SK-N-SH treated with all-trans-retinoic acid at 6 μM for 48 hours (cell line): ENCODE data around the gene NEK10.

Experiments
- ATAC-seq: fragments of 200-7000 bp; cut with Tn5 transposase; 3 replicates; pipeline ENCODE4 v1.9.1; 2020; ENCODE audit warnings: mild to moderate bottlenecking, moderate library complexity
- ARNTL ChIP-seq: fragments of 450-650 bp; formaldehyde crosslinking; IDR thresholded peaks from 2 replicates; pipeline ENCODE4 v1.5.0; 2020; ENCODE audit warnings: low read depth, mild to moderate bottlenecking, moderate library complexity, borderline replicate concordance
- BACH2 ChIP-seq: fragments of 250-450 bp; sonication (Bioruptor Pico); IDR thresholded peaks from 2 replicates; pipeline ENCODE4 v1.9.0; 2021; ENCODE audit warnings: mild to moderate bottlenecking, borderline replicate concordance
- CREB5 ChIP-seq: fragments of 250-450 bp; sonication (Bioruptor Pico); IDR thresholded peaks from 2 replicates; pipeline ENCODE4 v1.5.1; 2020; ENCODE audit warnings: low read depth, mild to moderate bottlenecking, moderate library complexity
- CSDC2 ChIP-seq: fragments of 250-450 bp; sonication (Bioruptor Pico); IDR thresholded peaks from 2 replicates; pipeline ENCODE4 v1.5.0; 2020; ENCODE audit warnings: mild to moderate bottlenecking, moderate library complexity
- CSRNP3 ChIP-seq: fragments of 250-450 bp; sonication (Bioruptor Pico); IDR thresholded peaks from 2 replicates; pipeline ENCODE4 v1.5.1; 2021; ENCODE audit warnings: mild to moderate bottlenecking, moderate library complexity
- ESRRG ChIP-seq: fragments of 250-450 bp; sonication (Bioruptor Pico); IDR thresholded peaks from 2 replicates; pipeline ENCODE4 v1.6.1; 2021; ENCODE audit warnings: mild to moderate bottlenecking
- GLIS3 ChIP-seq: fragments of 250-450 bp; sonication (Bioruptor Pico); IDR thresholded peaks from 2 replicates; pipeline ENCODE4 v1.5.0; 2020; ENCODE audit warnings: mild to moderate bottlenecking, moderate library complexity
- ISL1 ChIP-seq: fragments of 250-450 bp; sonication (Bioruptor Pico); IDR thresholded peaks from 2 replicates; pipeline ENCODE4 v2.1.2; 2022; ENCODE audit warnings: mild to moderate bottlenecking, moderate library complexity
- OSR1 ChIP-seq: fragments of 250-450 bp; sonication (Bioruptor Pico); IDR thresholded peaks from 2 replicates; pipeline ENCODE4 v1.8.0; 2022; ENCODE audit warnings: moderate library complexity, mild to moderate bottlenecking, inconsistent platforms
- POU6F1 ChIP-seq: fragments of 250-450 bp; sonication (Bioruptor Pico); IDR thresholded peaks from 2 replicates; pipeline ENCODE4 v1.8.0; 2021; ENCODE audit warnings: low read depth, mild to moderate bottlenecking, moderate library complexity, borderline replicate concordance
- PPARA ChIP-seq: fragments of 250-450 bp; sonication (Bioruptor Pico); IDR thresholded peaks from 2 replicates; pipeline ENCODE4 v1.5.0; 2020; ENCODE audit warnings: mild to moderate bottlenecking, borderline replicate concordance
- RARB ChIP-seq: fragments of 250-450 bp; sonication (Bioruptor Pico); IDR thresholded peaks from 2 replicates; pipeline ENCODE4 v1.8.0; 2021; ENCODE audit warnings: mild to moderate bottlenecking, moderate library complexity
- SNAI2 ChIP-seq: fragments of 250-450 bp; sonication (Bioruptor Pico); IDR thresholded peaks from 2 replicates; pipeline ENCODE4 v1.5.0; 2020; ENCODE audit warnings: mild to moderate bottlenecking, moderate library complexity
- TCF4 ChIP-seq: fragments of 250-450 bp; sonication (Bioruptor Pico); IDR thresholded peaks from 2 replicates; pipeline ENCODE4 v1.8.0; 2021; ENCODE audit warnings: mild to moderate bottlenecking, moderate library complexity, borderline replicate concordance
- TOX ChIP-seq: fragments of 250-450 bp; sonication (Bioruptor Pico); IDR thresholded peaks from 2 replicates; pipeline ENCODE4 v1.8.0; 2021; ENCODE audit warnings: mild to moderate bottlenecking, moderate library complexity, borderline replicate concordance
- ZC3H10 ChIP-seq: fragments of 250-450 bp; sonication (Bioruptor Pico); IDR thresholded peaks from 2 replicates; pipeline ENCODE4 v1.5.1; 2021; ENCODE audit warnings: mild to moderate bottlenecking, moderate library complexity
- ZFP3 ChIP-seq: fragments of 250-450 bp; sonication (Bioruptor Pico); IDR thresholded peaks from 2 replicates; pipeline ENCODE4 v1.5.0; 2020; ENCODE audit warnings: mild to moderate bottlenecking, moderate library complexity
- ZFP30 ChIP-seq: fragments of 450-650 bp; formaldehyde crosslinking; IDR thresholded peaks from 2 replicates; pipeline ENCODE4 v1.5.0; 2022; ENCODE audit warnings: mild to moderate bottlenecking, moderate library complexity
- ZNF565 ChIP-seq: fragments of 450-650 bp; formaldehyde crosslinking; conservative IDR thresholded peaks from 2 replicates; pipeline ENCODE4 v1.5.0; 2020; ENCODE audit warnings: low read depth, mild to moderate bottlenecking, moderate library complexity
- ZNF70 ChIP-seq: fragments of 450-650 bp; formaldehyde crosslinking; IDR thresholded peaks from 2 replicates; pipeline ENCODE4 v1.5.0; 2020; ENCODE audit warnings: mild to moderate bottlenecking, moderate library complexity
- ZNF8 ChIP-seq: fragments of 450-650 bp; formaldehyde crosslinking; IDR thresholded peaks from 2 replicates; pipeline ENCODE4 v1.5.0; 2020; ENCODE audit warnings: mild to moderate bottlenecking, moderate library complexity
- TF ChIP-seq, protein P1 (sequence below): fragments of 250-450 bp; sonication (Bioruptor Pico); IDR thresholded peaks from 2 replicates; pipeline ENCODE4 v1.8.0; 2020; ENCODE audit warnings: mild to moderate bottlenecking, moderate library complexity, borderline replicate concordance
- TF ChIP-seq, protein P2 (sequence below): fragments of 250-450 bp; sonication (Bioruptor Pico); IDR thresholded peaks from 2 replicates; pipeline ENCODE4 v1.5.0; 2020; ENCODE audit warnings: mild to moderate bottlenecking, moderate library complexity

NEK10 gene

GRCh38 chr3:27253391-27253790 lies 115.8 kb downstream of the NEK10 start (continued):
- no peak for TF ChIP-seq CREB5 (CRISPR knock-in tag)
- TF ChIP-seq TOX (CRISPR knock-in tag): no peak
- no peak for TF ChIP-seq ZFP30
- no peak for TF ChIP-seq ZFP3 (CRISPR knock-in tag)

DNA sequence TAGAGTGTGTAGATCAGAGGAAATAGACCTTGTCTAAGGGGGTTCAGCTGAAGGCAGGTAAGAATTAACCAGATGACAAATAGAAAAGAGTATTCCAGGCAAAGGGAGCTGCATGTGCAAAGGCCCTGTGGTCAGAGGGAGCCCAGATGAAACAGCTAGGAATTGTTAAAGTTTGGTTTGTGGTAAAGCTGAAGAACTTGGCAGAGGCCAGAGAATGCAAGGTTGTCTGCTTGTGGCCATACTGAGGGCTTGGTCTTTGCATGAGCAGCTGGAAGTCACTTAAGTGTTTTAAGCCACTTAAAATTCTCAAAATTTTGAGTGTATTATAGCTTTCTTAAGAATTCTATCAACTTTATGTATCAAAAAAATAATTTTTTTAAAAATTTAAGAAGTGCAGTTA lies 116.5 kb downstream of the NEK10 start:
- TF ChIP-seq ZC3H10 (CRISPR knock-in tag): no peak
- TF ChIP-seq ZNF8: no peak
- TF ChIP-seq PPARA (CRISPR knock-in tag): no peak
- no peak for TF ChIP-seq CREB5 (CRISPR knock-in tag)
- TF ChIP-seq CSDC2 (CRISPR knock-in tag): no peak
- no peak for TF ChIP-seq ZNF565 (CRISPR knock-in tag)
- no peak for TF ChIP-seq OSR1 (CRISPR knock-in tag)
- no peak for TF ChIP-seq SNAI2 (CRISPR knock-in tag)
- TF ChIP-seq, protein P1, sequence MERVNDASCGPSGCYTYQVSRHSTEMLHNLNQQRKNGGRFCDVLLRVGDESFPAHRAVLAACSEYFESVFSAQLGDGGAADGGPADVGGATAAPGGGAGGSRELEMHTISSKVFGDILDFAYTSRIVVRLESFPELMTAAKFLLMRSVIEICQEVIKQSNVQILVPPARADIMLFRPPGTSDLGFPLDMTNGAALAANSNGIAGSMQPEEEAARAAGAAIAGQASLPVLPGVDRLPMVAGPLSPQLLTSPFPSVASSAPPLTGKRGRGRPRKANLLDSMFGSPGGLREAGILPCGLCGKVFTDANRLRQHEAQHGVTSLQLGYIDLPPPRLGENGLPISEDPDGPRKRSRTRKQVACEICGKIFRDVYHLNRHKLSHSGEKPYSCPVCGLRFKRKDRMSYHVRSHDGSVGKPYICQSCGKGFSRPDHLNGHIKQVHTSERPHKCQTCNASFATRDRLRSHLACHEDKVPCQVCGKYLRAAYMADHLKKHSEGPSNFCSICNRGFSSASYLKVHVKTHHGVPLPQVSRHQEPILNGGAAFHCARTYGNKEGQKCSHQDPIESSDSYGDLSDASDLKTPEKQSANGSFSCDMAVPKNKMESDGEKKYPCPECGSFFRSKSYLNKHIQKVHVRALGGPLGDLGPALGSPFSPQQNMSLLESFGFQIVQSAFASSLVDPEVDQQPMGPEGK (CRISPR knock-in tag): no peak
- no peak for TF ChIP-seq ARNTL (CRISPR knock-in tag)
- TF ChIP-seq GLIS3 (CRISPR knock-in tag): no peak
- TF ChIP-seq TCF4 (CRISPR knock-in tag): no peak
- TF ChIP-seq ZFP30: no peak
- ATAC-seq: no peak

GRCh38 chr3:27244374-27244773 lies 124.8 kb downstream of the NEK10 start:
- TF ChIP-seq, protein P2, sequence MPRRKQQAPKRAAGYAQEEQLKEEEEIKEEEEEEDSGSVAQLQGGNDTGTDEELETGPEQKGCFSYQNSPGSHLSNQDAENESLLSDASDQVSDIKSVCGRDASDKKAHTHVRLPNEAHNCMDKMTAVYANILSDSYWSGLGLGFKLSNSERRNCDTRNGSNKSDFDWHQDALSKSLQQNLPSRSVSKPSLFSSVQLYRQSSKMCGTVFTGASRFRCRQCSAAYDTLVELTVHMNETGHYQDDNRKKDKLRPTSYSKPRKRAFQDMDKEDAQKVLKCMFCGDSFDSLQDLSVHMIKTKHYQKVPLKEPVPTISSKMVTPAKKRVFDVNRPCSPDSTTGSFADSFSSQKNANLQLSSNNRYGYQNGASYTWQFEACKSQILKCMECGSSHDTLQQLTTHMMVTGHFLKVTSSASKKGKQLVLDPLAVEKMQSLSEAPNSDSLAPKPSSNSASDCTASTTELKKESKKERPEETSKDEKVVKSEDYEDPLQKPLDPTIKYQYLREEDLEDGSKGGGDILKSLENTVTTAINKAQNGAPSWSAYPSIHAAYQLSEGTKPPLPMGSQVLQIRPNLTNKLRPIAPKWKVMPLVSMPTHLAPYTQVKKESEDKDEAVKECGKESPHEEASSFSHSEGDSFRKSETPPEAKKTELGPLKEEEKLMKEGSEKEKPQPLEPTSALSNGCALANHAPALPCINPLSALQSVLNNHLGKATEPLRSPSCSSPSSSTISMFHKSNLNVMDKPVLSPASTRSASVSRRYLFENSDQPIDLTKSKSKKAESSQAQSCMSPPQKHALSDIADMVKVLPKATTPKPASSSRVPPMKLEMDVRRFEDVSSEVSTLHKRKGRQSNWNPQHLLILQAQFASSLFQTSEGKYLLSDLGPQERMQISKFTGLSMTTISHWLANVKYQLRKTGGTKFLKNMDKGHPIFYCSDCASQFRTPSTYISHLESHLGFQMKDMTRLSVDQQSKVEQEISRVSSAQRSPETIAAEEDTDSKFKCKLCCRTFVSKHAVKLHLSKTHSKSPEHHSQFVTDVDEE: no peak
- TF ChIP-seq RARB (CRISPR knock-in tag) (no peak), ISL1 (CRISPR knock-in tag) (no peak), POU6F1 (CRISPR knock-in tag) (no peak), ZFP30 (no peak), ZNF8 (no peak), ZFP3 (CRISPR knock-in tag) (no peak), ZNF565 (CRISPR knock-in tag) (no peak), BACH2 (CRISPR knock-in tag) (no peak), ZNF70 (no peak), TCF4 (CRISPR knock-in tag) (no peak), ESRRG (CRISPR knock-in tag) (no peak), TOX (CRISPR knock-in tag) (no peak), OSR1 (CRISPR knock-in tag) (no peak), PPARA (CRISPR knock-in tag) (no peak), CSDC2 (CRISPR knock-in tag) (no peak), CREB5 (CRISPR knock-in tag) (no peak), CSRNP3 (CRISPR knock-in tag) (no peak), GLIS3 (CRISPR knock-in tag) (no peak)
- TF ChIP-seq, protein P1 (CRISPR knock-in tag): no peak
- ATAC-seq: no peak
